ENCODE results near the gene ACCS. TPM values are rescaled to one million over a fixed set of nuclear protein-coding genes. Genes with fewer than 3 reads are reported as not detected.

The ACCS gene
- total RNA-seq, 1 experiment from 2014 or later, result 2.5 TPM

DNA sequence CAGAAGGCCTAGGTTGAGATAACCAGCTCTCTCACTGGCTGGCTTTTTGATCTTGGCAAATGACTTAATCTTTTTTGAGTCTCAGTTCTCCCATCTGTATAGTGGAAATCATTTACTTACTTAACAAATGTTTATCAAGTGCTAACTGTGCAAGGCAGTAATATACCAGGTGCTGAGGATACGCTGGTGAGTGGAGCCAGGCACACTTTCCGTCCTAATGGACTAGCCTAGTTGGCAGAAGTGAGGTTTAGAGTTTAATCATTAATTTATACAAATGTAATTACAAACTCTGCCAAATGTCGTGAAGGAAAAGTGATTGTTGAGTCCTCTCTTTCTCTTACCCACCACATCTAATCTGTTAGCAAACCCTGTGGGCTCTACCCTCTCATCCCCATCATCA lies 62.7 kb downstream of the ACCS start:
- DNase-seq (ENCODE audit: low read depth), result no peak

- no peak for DNase-seq (ENCODE audit: low read depth)
These were observed 64.7 kb downstream of the ACCS start for GRCh38 chr11:44130751-44131150.

GRCh38 chr11:44133335-44133946 lies 67.4 kb downstream of the ACCS start:
- peak; percentile 21 for DNase-seq (ENCODE audit: low read depth)

Other genes with a start within 250 kb of the ACCS start
- 39.2 and 46.7 TPM in 2 replicates for gene ALKBH3, start 185.4 kb upstream of the ACCS start, total RNA-seq (2014; rRNA removed; shearing (Covaris generic))
- gene C11orf96, start 123.6 kb upstream of the ACCS start, total RNA-seq (2014; rRNA removed; shearing (Covaris generic)), result 0.49 and 0.60 TPM in 2 replicates
- not detected in 2 replicates for gene ACCSL, start 18.3 kb upstream of the ACCS start, total RNA-seq (2014; rRNA removed; shearing (Covaris generic))
- 80.7 and 82.7 TPM in 2 replicates for gene EXT2, start 29.4 kb downstream of the ACCS start, total RNA-seq (2014; rRNA removed; shearing (Covaris generic))
- gene ALX4, start 243.9 kb downstream of the ACCS start, total RNA-seq (2014; rRNA removed; shearing (Covaris generic)), result not detected in 2 replicates

Data from RPMI7951 (cell line).